Measurements from ENCODE around the gene TRPM6. TPM values are rescaled to one million over a fixed set of nuclear protein-coding genes. Genes with fewer than 3 reads are reported as not detected.

Gene TRPM6
- total RNA-seq, 1 donor from 2014 or later: 9.1 TPM

DNA sequence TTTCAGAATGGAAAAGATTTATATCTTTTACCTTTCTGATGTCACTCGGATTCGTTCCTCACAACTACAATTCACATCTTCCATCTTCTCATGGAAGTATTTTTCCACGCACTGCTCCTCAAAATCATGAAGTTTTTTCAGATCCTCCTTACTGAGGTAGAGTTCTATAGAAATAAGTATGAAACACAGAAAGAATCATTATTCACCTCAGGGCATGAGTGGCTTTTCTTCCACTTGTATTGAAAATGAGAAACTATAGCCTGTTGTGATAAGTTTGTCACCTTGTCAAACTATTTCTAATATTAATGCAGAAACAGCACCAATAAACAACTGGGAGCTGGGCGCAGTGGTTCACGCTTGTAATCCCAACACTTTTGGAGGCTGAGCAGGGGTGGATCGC is 116.0 kb downstream of the TRPM6 start:
- Histone ChIP-seq H3K4me3 (no peak overlapping the region), H3K9me3 (no peaks in the 10 kb centered on the region), H3K27ac (no peak overlapping the region), H3K4me1 (no peaks in the 10 kb centered on the region), H3K27me3 (no peaks in the 10 kb centered on the region), H3K36me3 (no peaks in the 10 kb centered on the region)
- no peak for TF ChIP-seq POLR2AphosphoS5 (IDR thresholded peaks at IDR 0.05; ENCODE audit: insufficient read depth in 1 of 2, low read depth in 1 of 2)
- TF ChIP-seq, protein P1, sequence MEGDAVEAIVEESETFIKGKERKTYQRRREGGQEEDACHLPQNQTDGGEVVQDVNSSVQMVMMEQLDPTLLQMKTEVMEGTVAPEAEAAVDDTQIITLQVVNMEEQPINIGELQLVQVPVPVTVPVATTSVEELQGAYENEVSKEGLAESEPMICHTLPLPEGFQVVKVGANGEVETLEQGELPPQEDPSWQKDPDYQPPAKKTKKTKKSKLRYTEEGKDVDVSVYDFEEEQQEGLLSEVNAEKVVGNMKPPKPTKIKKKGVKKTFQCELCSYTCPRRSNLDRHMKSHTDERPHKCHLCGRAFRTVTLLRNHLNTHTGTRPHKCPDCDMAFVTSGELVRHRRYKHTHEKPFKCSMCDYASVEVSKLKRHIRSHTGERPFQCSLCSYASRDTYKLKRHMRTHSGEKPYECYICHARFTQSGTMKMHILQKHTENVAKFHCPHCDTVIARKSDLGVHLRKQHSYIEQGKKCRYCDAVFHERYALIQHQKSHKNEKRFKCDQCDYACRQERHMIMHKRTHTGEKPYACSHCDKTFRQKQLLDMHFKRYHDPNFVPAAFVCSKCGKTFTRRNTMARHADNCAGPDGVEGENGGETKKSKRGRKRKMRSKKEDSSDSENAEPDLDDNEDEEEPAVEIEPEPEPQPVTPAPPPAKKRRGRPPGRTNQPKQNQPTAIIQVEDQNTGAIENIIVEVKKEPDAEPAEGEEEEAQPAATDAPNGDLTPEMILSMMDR (IDR thresholded peaks at IDR 0.05): no peak
- no peak for TF ChIP-seq POLR2A (IDR thresholded peaks at IDR 0.05)
- DNase-seq (ENCODE audit: extremely low spot score in 2 of 2): no peak
- intact Hi-C loops (cut with DNase I): no loop called here

DNA sequence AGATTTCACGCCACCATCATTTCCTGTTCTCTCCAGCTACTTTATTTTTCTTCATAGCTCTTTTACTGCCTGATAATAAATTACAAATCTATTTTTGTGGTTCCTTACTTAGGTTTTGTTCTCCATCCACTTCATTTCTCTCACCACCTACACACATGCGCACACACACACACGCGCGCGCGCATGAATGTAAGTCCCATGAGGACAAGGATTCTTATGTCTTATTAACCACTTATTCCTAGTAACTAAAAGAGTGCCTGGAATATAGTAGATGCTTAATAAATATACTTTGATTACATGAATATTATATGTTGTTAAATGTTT is 116.5 kb downstream of the TRPM6 start:
- TF ChIP-seq POLR2A (IDR thresholded peaks at IDR 0.05): no peak
- TF ChIP-seq POLR2AphosphoS5 (IDR thresholded peaks at IDR 0.05; ENCODE audit: insufficient read depth in 1 of 2, low read depth in 1 of 2): no peak
- TF ChIP-seq, protein P1 (IDR thresholded peaks at IDR 0.05): no peak
- Histone ChIP-seq H3K4me3 (no peak overlapping the region), H3K36me3 (no peaks in the 10 kb centered on the region), H3K27ac (no peak overlapping the region), H3K4me1 (no peaks in the 10 kb centered on the region), H3K27me3 (no peaks in the 10 kb centered on the region), H3K9me3 (no peaks in the 10 kb centered on the region)
- DNase-seq (ENCODE audit: extremely low spot score in 2 of 2): no peak
- intact Hi-C loops (cut with DNase I): no loop called here

DNA sequence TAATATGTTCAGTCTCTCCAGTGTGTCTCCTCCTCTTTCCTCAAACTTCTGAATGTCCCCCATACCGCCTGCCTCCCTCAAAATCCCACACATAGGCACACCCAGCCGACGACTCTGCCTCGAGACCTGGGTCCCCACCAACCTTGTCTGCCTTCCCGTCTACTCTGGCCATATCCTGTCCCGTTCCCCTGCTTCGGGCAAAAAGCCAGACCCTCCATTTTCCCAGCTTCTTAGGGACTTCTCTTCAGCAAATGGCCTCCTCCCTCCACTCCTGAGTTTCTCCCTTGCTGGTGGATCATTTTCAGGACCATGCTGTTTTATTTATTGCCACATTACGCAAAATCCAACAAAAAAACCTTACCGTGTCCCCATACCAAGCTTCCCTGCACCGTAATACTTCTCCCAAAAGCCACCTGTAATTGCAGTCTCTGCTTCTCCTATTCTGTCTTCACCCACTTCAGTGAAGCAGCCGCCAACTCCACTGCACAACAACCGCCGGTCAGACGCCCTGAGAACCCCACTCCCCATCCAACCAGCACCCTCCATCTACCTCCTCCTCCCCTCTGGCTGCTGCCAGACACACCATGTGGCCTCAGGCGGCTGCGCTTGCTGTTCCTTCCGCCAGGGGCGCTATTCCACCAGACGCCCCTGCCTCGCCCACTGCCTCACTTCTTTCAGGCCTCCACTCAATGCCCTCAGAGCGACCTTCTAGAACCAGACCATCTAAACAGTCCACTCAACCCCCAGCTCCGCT is 117.0 kb downstream of the TRPM6 start:
- Histone ChIP-seq H3K27ac (no peak overlapping the region), H3K4me3 (no peak overlapping the region), H3K4me1 (no peaks in the 10 kb centered on the region), H3K36me3 (no peaks in the 10 kb centered on the region), H3K9me3 (no peaks in the 10 kb centered on the region), H3K27me3 (no peaks in the 10 kb centered on the region)
- intact Hi-C loops (cut with DNase I): no loop called here
- DNase-seq (ENCODE audit: extremely low spot score in 2 of 2): no peak
- no peak for TF ChIP-seq POLR2AphosphoS5 (IDR thresholded peaks at IDR 0.05; ENCODE audit: insufficient read depth in 1 of 2, low read depth in 1 of 2)
- no peak for TF ChIP-seq POLR2A (IDR thresholded peaks at IDR 0.05)
- TF ChIP-seq, protein P1 (IDR thresholded peaks at IDR 0.05): no peak

DNA sequence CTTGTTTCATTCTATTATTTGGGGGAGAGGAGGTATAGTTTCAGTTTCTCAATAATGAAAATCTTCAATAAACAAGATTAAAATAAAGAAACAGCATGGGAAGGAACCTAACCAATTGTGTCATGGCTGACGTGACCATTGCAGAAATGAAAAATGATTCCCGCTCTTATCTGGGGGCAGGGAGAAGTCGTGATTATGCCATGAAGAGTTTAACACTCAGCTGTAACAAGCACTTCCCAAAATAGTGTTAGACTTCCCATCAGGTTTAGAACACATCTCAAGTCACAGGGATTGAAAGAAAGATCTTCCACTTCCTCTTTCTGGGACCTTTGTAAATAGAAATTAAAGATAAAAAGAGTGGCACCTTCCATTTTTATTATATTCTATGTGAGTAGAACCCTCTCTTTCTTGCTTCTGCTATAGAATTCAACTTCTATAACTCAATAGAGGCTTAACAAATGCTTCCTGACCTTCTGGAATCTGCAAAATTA is 122.2 kb downstream of the TRPM6 start:
- no peak for TF ChIP-seq POLR2A (IDR thresholded peaks at IDR 0.05)
- TF ChIP-seq POLR2AphosphoS5 (IDR thresholded peaks at IDR 0.05; ENCODE audit: insufficient read depth in 1 of 2, low read depth in 1 of 2): no peak
- intact Hi-C loops (cut with DNase I): no loop called here
- Histone ChIP-seq H3K9me3 (no peaks in the 10 kb centered on the region), H3K27me3 (no peaks in the 10 kb centered on the region), H3K36me3 (no peaks in the 10 kb centered on the region), H3K27ac (no peak overlapping the region), H3K4me3 (no peak overlapping the region), H3K4me1 (no peaks in the 10 kb centered on the region)
- no peak for DNase-seq (ENCODE audit: extremely low spot score in 2 of 2)

DNA sequence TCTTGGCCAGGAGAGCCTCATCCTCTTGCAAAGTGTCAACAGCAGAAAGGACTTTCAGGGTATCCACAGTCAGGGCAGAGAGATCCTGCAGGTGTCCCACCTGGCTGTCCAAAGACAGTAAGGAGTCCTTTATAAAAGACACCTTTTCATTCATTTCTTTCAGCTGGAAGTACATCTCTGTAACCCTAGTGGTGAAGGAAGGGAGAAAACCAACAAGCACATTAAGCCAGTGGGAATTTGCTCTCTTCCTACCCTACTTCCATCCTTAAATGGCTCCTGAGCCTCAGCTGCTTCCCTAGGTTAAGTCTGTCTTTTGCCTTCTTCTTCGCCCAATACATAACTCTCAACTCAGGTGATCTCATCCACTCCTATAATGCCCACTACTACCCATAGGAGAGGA is 124.8 kb downstream of the TRPM6 start:
- TF ChIP-seq POLR2AphosphoS5 (IDR thresholded peaks at IDR 0.05; ENCODE audit: insufficient read depth in 1 of 2, low read depth in 1 of 2) (no peak), POLR2A (IDR thresholded peaks at IDR 0.05) (no peak)
- TF ChIP-seq, protein P1 (IDR thresholded peaks at IDR 0.05): no peak
- intact Hi-C loops (cut with DNase I): no loop called here
- H3K36me3 ChIP-seq: no peaks in the 10 kb centered on the region
- H3K27ac ChIP-seq: no peak overlapping the region
- H3K4me1 ChIP-seq: no peaks in the 10 kb centered on the region
- H3K27me3 ChIP-seq: no peaks in the 10 kb centered on the region
- DNase-seq (ENCODE audit: extremely low spot score in 2 of 2): no peak
- no peak overlapping the region for H3K4me3 ChIP-seq
- H3K9me3 ChIP-seq: no peaks in the 10 kb centered on the region

Data from vagina (tissue), 2 donors.